Ovary (tissue), 9 donors: ENCODE results near the gene EFL1. TPM values are rescaled to one million over a fixed set of nuclear protein-coding genes. Genes with fewer than 3 reads are reported as not detected.

Experiments used
- DNase-seq, 5 donors: peaks; one replicate each; pipeline ENCODE4 v3.0.0-alpha.2; 2019 to 2020
- H3K27ac ChIP-seq, 2 donors: fragments of 200-600 bp; one replicate each; pipeline versions ENCODE4 v1.5.1 to v1.8.0; 2019 to 2022
- H3K27me3 ChIP-seq: fragments of 200-600 bp; one replicate; pipeline ENCODE4 v1.8.0; 2022
- H3K36me3 ChIP-seq: fragments of 200-600 bp; sonication (generic); one replicate; pipeline ENCODE4 v1.5.1; 2019
- H3K4me1 ChIP-seq: one replicate; pipeline ENCODE4 v1.8.1; 2013; ENCODE audit warnings: mild to moderate bottlenecking, moderate library complexity; ENCODE audit not compliant: insufficient read depth
- H3K4me3 ChIP-seq: fragments of 200-600 bp; sonication (generic); one replicate; pipeline ENCODE4 v1.5.1; 2017
- H3K9me3 ChIP-seq, 2 donors: fragments of 200-600 bp in 1 of 2; sonication (generic) in 1 of 2; one replicate each; pipeline versions ENCODE4 v1.5.1 to v1.8.1; 2013 to 2019; ENCODE audit warnings: mild to moderate bottlenecking in 1 of 2, moderate library complexity in 1 of 2
- CTCF ChIP-seq, 3 donors: fragments of 450-650 bp in 2 of 3; fragments of 200-600 bp in 1 of 3; IDR thresholded peaks; one replicate each; pipeline versions ENCODE4 v1.5.1 to v1.8.0; 2016 to 2022; ENCODE audit warnings: antibody characterized with exemption in 3 of 3, mild to moderate bottlenecking in 1 of 3
- EP300 ChIP-seq: sonication (generic); formaldehyde crosslinking; IDR thresholded peaks from one replicate; pipeline ENCODE4 v1.6.1; 2017; ENCODE audit warnings: antibody characterized with exemption
- POLR2A ChIP-seq: fragments of 450-650 bp; IDR thresholded peaks from one replicate; pipeline ENCODE4 v1.6.1; 2017; ENCODE audit warnings: antibody characterized with exemption, mild to moderate bottlenecking, moderate library complexity
- WGBS, 3 donors: extraction: QIAGEN DNeasy Blood & Tissue Kit in 1 of 3; methylation state at CpG; one replicate each; pipeline versions ENCODE4 v1.1.5 to v1.1.7; 2013 to 2017; 5-methylcytosine and 5-hydroxymethylcytosine counted together
- intact Hi-C, 4 donors: fragments of 100-400 bp; cut with DNase I; formaldehyde crosslinking; loops; one replicate each; pipeline versions ENCODE4 v1.11.0 to v1.15.1; 2022 to 2023
- polyA plus RNA-seq, 2 donors: library from polyadenylated mRNA; stranded (reverse); fragments of 200-250 nt in 1 of 2; fragments of 350-450 nt in 1 of 2; fragmentation: Illumina TruSeq in 1 of 2; extraction: RNeasy Lipid Tissue Mini Kit (QIAGEN cat#74804) in 1 of 2; gene quantifications; one replicate each; pipeline ENCODE4 v1.2.3, GENCODE V29; 2013 to 2014
- total RNA-seq, 7 donors: library from RNA; depleted of rRNA in 2 of 7; stranded (reverse); fragments of >200 nt in 2 of 7; fragmentation: NEBNext Ultra II Directional in 3 of 7; extraction: Animal tissue kit (Norgen Biotek cat#: 25700) in 3 of 7; gene quantifications; one replicate each; pipeline versions ENCODE4 v1.1.0 to v1.2.4, GENCODE V29; 2016 to 2023
- donor health status: DM: no; HTN: no; CAD: no; lungs with moderate emphysema.
- donor health status: DM: no; HTN: no; CAD: no.
- donor health status: Bipolar disorder and iron deficiency.
- donor health status: DM: yes; HTN: yes; CAD: no.
- donor health status: DM: no; HTN: no; CAD: no.
- donor health status: DM: yes; HTN: yes; CAD: no.

Gene EFL1
- total and polyA plus RNA-seq, 9 donors = 4.1 to 15.2 (median 8.9) TPM

- WGBS, 3 donors = 38 to 61% (median 42%) methylated on average over 1 of the region's 1 CpG
- H3K36me3 ChIP-seq = no peaks in the 10 kb centered on the region
- intact Hi-C loops = no loop called here
- H3K4me1 ChIP-seq = peaks cover 1% of the 10 kb centered on the region
- no peak for TF ChIP-seq CTCF (IDR thresholded peaks at IDR 0.05)
- TF ChIP-seq POLR2A = no peak
- no peak for TF ChIP-seq EP300
- no peaks in the 10 kb centered on the region for H3K9me3 ChIP-seq
- no peaks in the 10 kb centered on the region for H3K27me3 ChIP-seq
- no peak for DNase-seq
- H3K4me3 ChIP-seq = no peak overlapping the region
- H3K27ac ChIP-seq = no peak overlapping the region
Observed at GRCh38 chr15:82165948-82166376, 96.6 kb downstream of the EFL1 start.

- Histone ChIP-seq H3K9me3 (no peaks in the 10 kb centered on the region), H3K4me1 (peaks cover 1% of the 10 kb centered on the region), H3K27me3 (no peaks in the 10 kb centered on the region), H3K27ac (no peak overlapping the region), H3K4me3 (no peak overlapping the region), H3K36me3 (no peaks in the 10 kb centered on the region)
- TF ChIP-seq POLR2A (no peak), CTCF (IDR thresholded peaks at IDR 0.05) (no peak), EP300 (no peak)
- intact Hi-C loops = no loop called here
- no peak for DNase-seq
- 89 to 94% (median 92%) methylated on average over 2 of the region's 2 CpGs for WGBS, 3 donors
Observed at GRCh38 chr15:82159922-82160321, 102.6 kb downstream of the EFL1 start.

- H3K36me3 ChIP-seq = no peaks in the 10 kb centered on the region
- H3K27me3 ChIP-seq = no peaks in the 10 kb centered on the region
- no peaks in the 10 kb centered on the region for H3K9me3 ChIP-seq
- no peak overlapping the region for H3K4me3 ChIP-seq
- TF ChIP-seq CTCF (IDR thresholded peaks at IDR 0.05) (no peak), EP300 (no peak), POLR2A (no peak)
- intact Hi-C loops = no loop called here
- no peak for DNase-seq
- 93 to 95% (median 93%) methylated on average over 4 of the region's 4 CpGs for WGBS, 3 donors
- H3K4me1 ChIP-seq = peaks cover 1% of the 10 kb centered on the region
- no peak overlapping the region for H3K27ac ChIP-seq
Observed at GRCh38 chr15:82158811-82159210, 103.7 kb downstream of the EFL1 start.

- no peaks in the 10 kb centered on the region for H3K36me3 ChIP-seq
- no peaks in the 10 kb centered on the region for H3K27me3 ChIP-seq
- 93 to 97% (median 95%) methylated on average over 1 of the region's 1 CpG for WGBS, 3 donors
- no peak overlapping the region for H3K27ac ChIP-seq
- no peaks in the 10 kb centered on the region for H3K9me3 ChIP-seq
- intact Hi-C loops = no loop called here
- H3K4me3 ChIP-seq = no peak overlapping the region
- no peaks in the 10 kb centered on the region for H3K4me1 ChIP-seq
- no peak for DNase-seq
- no peak for TF ChIP-seq EP300
- TF ChIP-seq POLR2A = no peak
- no peak for TF ChIP-seq CTCF (IDR thresholded peaks at IDR 0.05)
Observed at GRCh38 chr15:82150645-82151044, 111.9 kb downstream of the EFL1 start.
